ENCODE data around the gene ZNRF3.

DNA sequence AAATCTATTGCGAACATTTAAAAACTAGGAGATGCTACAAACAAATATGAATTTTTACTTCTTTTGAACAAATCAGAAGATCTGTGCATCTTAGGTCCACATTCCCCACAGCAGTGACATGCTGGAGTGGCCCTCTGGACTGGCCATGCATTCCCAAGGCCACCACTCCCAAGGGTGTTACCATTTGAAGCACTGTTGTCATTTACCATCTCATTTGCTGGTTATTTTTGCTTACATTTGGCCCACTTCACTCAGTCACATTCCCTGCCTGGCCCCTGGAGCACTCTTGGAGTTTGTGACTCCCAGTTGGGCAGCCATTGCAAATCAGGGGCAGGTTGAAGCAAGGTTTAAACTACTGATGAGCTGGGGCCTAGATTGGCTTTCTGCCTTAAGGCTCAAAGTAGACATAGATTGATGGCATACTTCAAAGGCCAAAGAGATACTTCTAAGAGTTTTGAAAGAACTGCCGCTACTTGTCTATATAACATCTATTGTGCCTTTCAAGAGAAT lies 8.5 kb upstream of the ZNRF3 start:
- TF ChIP-seq, protein P1, sequence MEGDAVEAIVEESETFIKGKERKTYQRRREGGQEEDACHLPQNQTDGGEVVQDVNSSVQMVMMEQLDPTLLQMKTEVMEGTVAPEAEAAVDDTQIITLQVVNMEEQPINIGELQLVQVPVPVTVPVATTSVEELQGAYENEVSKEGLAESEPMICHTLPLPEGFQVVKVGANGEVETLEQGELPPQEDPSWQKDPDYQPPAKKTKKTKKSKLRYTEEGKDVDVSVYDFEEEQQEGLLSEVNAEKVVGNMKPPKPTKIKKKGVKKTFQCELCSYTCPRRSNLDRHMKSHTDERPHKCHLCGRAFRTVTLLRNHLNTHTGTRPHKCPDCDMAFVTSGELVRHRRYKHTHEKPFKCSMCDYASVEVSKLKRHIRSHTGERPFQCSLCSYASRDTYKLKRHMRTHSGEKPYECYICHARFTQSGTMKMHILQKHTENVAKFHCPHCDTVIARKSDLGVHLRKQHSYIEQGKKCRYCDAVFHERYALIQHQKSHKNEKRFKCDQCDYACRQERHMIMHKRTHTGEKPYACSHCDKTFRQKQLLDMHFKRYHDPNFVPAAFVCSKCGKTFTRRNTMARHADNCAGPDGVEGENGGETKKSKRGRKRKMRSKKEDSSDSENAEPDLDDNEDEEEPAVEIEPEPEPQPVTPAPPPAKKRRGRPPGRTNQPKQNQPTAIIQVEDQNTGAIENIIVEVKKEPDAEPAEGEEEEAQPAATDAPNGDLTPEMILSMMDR (IDR thresholded peaks at IDR 0.05) = no peak
- no peak for TF ChIP-seq EZH2 (IDR thresholded peaks at IDR 0.05; ENCODE audit: borderline replicate concordance, insufficient read depth, low read depth, low read length, poor library complexity, severe bottlenecking)
